ENCODE measurements around the gene TP53AIP1. TPM values are rescaled to one million over a fixed set of nuclear protein-coding genes. Genes with fewer than 3 reads are reported as not detected.

TP53AIP1 gene
- total RNA-seq, 1 experiment from 2014 or later: 0.61 TPM

DNA sequence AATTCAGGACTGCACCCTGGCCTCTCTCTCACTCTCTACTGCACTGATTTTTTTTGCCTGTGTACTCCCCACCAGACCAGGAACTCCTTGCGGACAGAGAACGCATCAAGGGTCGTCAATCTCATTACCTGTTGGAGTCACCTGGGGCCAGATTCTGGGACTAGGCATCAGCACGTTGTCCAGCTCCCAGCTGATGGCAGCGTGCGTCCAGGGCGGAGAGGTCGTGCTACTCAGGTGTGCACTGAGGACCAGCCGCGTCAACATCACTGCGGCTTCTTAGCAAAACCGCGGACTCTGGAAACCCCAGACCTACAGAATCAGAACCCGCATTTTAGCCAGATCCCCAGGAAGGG is 38.4 kb downstream of the TP53AIP1 start:
- no peak overlapping the region for H3K27ac Mint-ChIP-seq (ENCODE audit: unreplicated experiment)
- no peak for TF ChIP-seq CTCF (IDR thresholded peaks at IDR 0.05; ENCODE audit: unreplicated experiment)
- H3K27me3 Mint-ChIP-seq (ENCODE audit: unreplicated experiment): no peaks in the 10 kb centered on the region
- H3K4me3 Mint-ChIP-seq (ENCODE audit: low read depth, unreplicated experiment): peak overlapping the region; percentile 72
- H3K4me1 Mint-ChIP-seq (ENCODE audit: low read depth, unreplicated experiment): peaks cover under 1% of the 10 kb centered on the region
- H3K36me3 Mint-ChIP-seq (ENCODE audit: insufficient read depth, unreplicated experiment): peaks cover 7% of the 10 kb centered on the region
- no peak for DNase-seq
- CTCF ChIA-PET: no interaction called here
- no TSS peak for BruUV-seq (replicated peaks)
- intact Hi-C loops (cut with micrococcal nuclease; ENCODE audit: unreplicated experiment): no loop called here
- H3K9me3 Mint-ChIP-seq (ENCODE audit: low read depth, unreplicated experiment): no peaks in the 10 kb centered on the region

- H3K36me3 Mint-ChIP-seq (ENCODE audit: insufficient read depth, unreplicated experiment): peaks cover 7% of the 10 kb centered on the region
- intact Hi-C loops (cut with micrococcal nuclease; ENCODE audit: unreplicated experiment): no loop called here
- H3K4me1 Mint-ChIP-seq (ENCODE audit: low read depth, unreplicated experiment): peaks cover 9% of the 10 kb centered on the region
- no TSS peak for BruUV-seq (replicated peaks)
- no peaks in the 10 kb centered on the region for H3K9me3 Mint-ChIP-seq (ENCODE audit: low read depth, unreplicated experiment)
- CTCF ChIA-PET: no interaction called here
- no peak overlapping the region for H3K27ac Mint-ChIP-seq (ENCODE audit: unreplicated experiment)
- no peak for TF ChIP-seq CTCF (IDR thresholded peaks at IDR 0.05; ENCODE audit: unreplicated experiment)
- no peak for DNase-seq
- no peak overlapping the region for H3K4me3 Mint-ChIP-seq (ENCODE audit: low read depth, unreplicated experiment)
- no peaks in the 10 kb centered on the region for H3K27me3 Mint-ChIP-seq (ENCODE audit: unreplicated experiment)
Measured at GRCh38 chr11:128903248-128904061, 39.2 kb downstream of the TP53AIP1 start.

GRCh38 chr11:128902515-128903066 is 40.1 kb downstream of the TP53AIP1 start:
- no TSS peak for BruUV-seq (replicated peaks)
- no peak for DNase-seq

More at GRCh38 chr11:128902515-128903066, 40.1 kb downstream of the TP53AIP1 start:
- no peak overlapping the region for H3K27ac Mint-ChIP-seq (ENCODE audit: unreplicated experiment)
- CTCF ChIA-PET: no interaction called here
- no peak for TF ChIP-seq CTCF (IDR thresholded peaks at IDR 0.05; ENCODE audit: unreplicated experiment)
- peaks cover 7% of the 10 kb centered on the region for H3K36me3 Mint-ChIP-seq (ENCODE audit: insufficient read depth, unreplicated experiment)
- no peaks in the 10 kb centered on the region for H3K27me3 Mint-ChIP-seq (ENCODE audit: unreplicated experiment)
- H3K4me1 Mint-ChIP-seq (ENCODE audit: low read depth, unreplicated experiment): peaks cover 13% of the 10 kb centered on the region
- intact Hi-C loops (cut with micrococcal nuclease; ENCODE audit: unreplicated experiment): no loop called here
- no peaks in the 10 kb centered on the region for H3K9me3 Mint-ChIP-seq (ENCODE audit: low read depth, unreplicated experiment)
- H3K4me3 Mint-ChIP-seq (ENCODE audit: low read depth, unreplicated experiment): no peak overlapping the region

Measured in Calu3 (cell line).